H9 (cell line): ENCODE measurements around the gene UBE2L5. TPM values are rescaled to one million over a fixed set of nuclear protein-coding genes. Genes with fewer than 3 reads are reported as not detected.

Experiments used
- DNase-seq: peaks from one replicate; pipeline ENCODE4 v3.0.0-alpha.2; 2017
- H2AFZ ChIP-seq: one replicate; pipeline ENCODE4 v1.6.1; 2013; ENCODE audit warnings: mild to moderate bottlenecking, low read length, control low read depth, moderate library complexity
- H2AK5ac ChIP-seq: 2 replicates; pipeline ENCODE4 v1.6.1; 2013; ENCODE audit warnings: low read length, control low read depth, mixed read lengths; ENCODE audit not compliant: insufficient read length
- H2BK120ac ChIP-seq: one replicate; pipeline ENCODE4 v1.6.1; 2013; ENCODE audit warnings: low read depth, mild to moderate bottlenecking, low read length, control low read depth, inconsistent platforms; ENCODE audit not compliant: poor library complexity, severe bottlenecking
- H2BK12ac ChIP-seq: 2 replicates; pipeline ENCODE4 v1.6.1; 2013; ENCODE audit warnings: low read length, control low read depth, mixed read lengths, low read depth; ENCODE audit not compliant: insufficient read length
- H2BK15ac ChIP-seq: 2 replicates; pipeline ENCODE4 v1.6.1; 2013; ENCODE audit warnings: low read depth, low read length, control low read depth
- H2BK20ac ChIP-seq: one replicate; pipeline ENCODE4 v1.6.1; 2013; ENCODE audit warnings: low read depth, mild to moderate bottlenecking, low read length, control low read depth, inconsistent platforms; ENCODE audit not compliant: poor library complexity, severe bottlenecking
- H2BK5ac ChIP-seq: 2 replicates; pipeline ENCODE4 v1.6.1; 2013; ENCODE audit warnings: low read length, control low read depth, mixed read lengths; ENCODE audit not compliant: insufficient read length
- H3K14ac ChIP-seq: 2 replicates; pipeline ENCODE4 v1.6.1; 2013; ENCODE audit warnings: low read length, control low read depth; ENCODE audit not compliant: insufficient read depth
- H3K18ac ChIP-seq: 2 replicates; pipeline ENCODE4 v1.6.1; 2013; ENCODE audit warnings: low read depth, mild to moderate bottlenecking, mixed read lengths, low read length, control low read depth; ENCODE audit not compliant: insufficient read length
- H3K23ac ChIP-seq: 2 replicates; pipeline ENCODE4 v1.6.1; 2013; ENCODE audit warnings: low read length, control low read depth, mixed read lengths, low read depth; ENCODE audit not compliant: insufficient read length
- H3K23me2 ChIP-seq: 2 replicates; pipeline ENCODE4 v1.6.1; 2013; ENCODE audit warnings: low read depth, mild to moderate bottlenecking, mixed read lengths, low read length, control low read depth; ENCODE audit not compliant: insufficient read length, poor library complexity, severe bottlenecking
- H3K27ac ChIP-seq: 2 replicates; pipeline ENCODE4 v1.5.1; 2013; ENCODE audit warnings: low read length, control low read depth, mixed read lengths, low read depth; ENCODE audit not compliant: insufficient read length
- H3K27me3 ChIP-seq: 2 replicates; pipeline ENCODE4 v1.6.1; 2013; ENCODE audit warnings: low read length, control low read depth, inconsistent platforms; ENCODE audit not compliant: insufficient read depth
- H3K4ac ChIP-seq: 2 replicates; pipeline ENCODE4 v1.6.1; 2013; ENCODE audit warnings: low read depth, mild to moderate bottlenecking, control low read depth, inconsistent platforms, low read length, moderate library complexity
- H3K4me1 ChIP-seq: 2 replicates; pipeline ENCODE4 v1.6.1; 2013; ENCODE audit warnings: low read length, control low read depth, inconsistent platforms; ENCODE audit not compliant: insufficient read depth
- H3K4me2 ChIP-seq: 2 replicates; pipeline ENCODE4 v1.6.1; 2013; ENCODE audit warnings: low read length, control low read depth, mixed read lengths; ENCODE audit not compliant: insufficient read length, insufficient read depth
- H3K56ac ChIP-seq: 2 replicates; pipeline ENCODE4 v1.6.1; 2013; ENCODE audit warnings: low read depth, mild to moderate bottlenecking, mixed read lengths, low read length, control low read depth; ENCODE audit not compliant: insufficient read length
- H3K79me1 ChIP-seq: 2 replicates; pipeline ENCODE4 v1.6.1; 2013; ENCODE audit warnings: low read depth, mild to moderate bottlenecking, moderate library complexity, low read length, control low read depth, inconsistent platforms; ENCODE audit not compliant: insufficient read depth, poor library complexity, severe bottlenecking
- H3K79me2 ChIP-seq: 2 replicates; pipeline ENCODE4 v1.6.1; 2013; ENCODE audit warnings: low read length, control low read depth, inconsistent platforms; ENCODE audit not compliant: insufficient read depth
- H3K9ac ChIP-seq: 2 replicates; pipeline ENCODE4 v1.6.1; 2013; ENCODE audit warnings: low read length, control low read depth, mixed read lengths; ENCODE audit not compliant: insufficient read length; ENCODE audit errors: extremely low read depth
- H3K9me3 ChIP-seq: one replicate; pipeline ENCODE4 v1.6.1; 2013; ENCODE audit warnings: low read depth, low read length, inconsistent platforms; ENCODE audit not compliant: control insufficient read depth
- H3T11ph ChIP-seq: one replicate; pipeline ENCODE4 v1.6.1; 2013; ENCODE audit warnings: mild to moderate bottlenecking, low read length, control low read depth, inconsistent platforms
- H4K20me1 ChIP-seq: one replicate; pipeline ENCODE4 v1.6.1; 2013; ENCODE audit not compliant: control insufficient read depth, insufficient read length, insufficient read depth
- H4K5ac ChIP-seq: 2 replicates; pipeline ENCODE4 v1.6.1; 2013; ENCODE audit warnings: low read depth, mild to moderate bottlenecking, mixed read lengths, low read length, control low read depth; ENCODE audit not compliant: insufficient read length
- H4K8ac ChIP-seq: replicated peaks from 2 replicates; pipeline ENCODE4 v1.6.1; 2013; ENCODE audit warnings: low read length, control low read depth, mixed read lengths, low read depth; ENCODE audit not compliant: insufficient read length
- H4K91ac ChIP-seq: 2 replicates; pipeline ENCODE4 v1.6.1; 2013; ENCODE audit warnings: low read depth, mild to moderate bottlenecking, moderate library complexity, mixed read lengths, low read length, control low read depth; ENCODE audit not compliant: insufficient read length
- H3K27ac Mint-ChIP-seq, 3 experiments: 2 replicates in 2 of 3; 3 replicates in 1 of 3; pipeline ENCODE4 v1.8.0; 2020 to 2021; ENCODE audit warnings: mixed read lengths in 3 of 3, mild to moderate bottlenecking in 1 of 3, moderate library complexity in 1 of 3
- H3K27me3 Mint-ChIP-seq: 2 replicates; pipeline ENCODE4 v1.8.0; 2021; ENCODE audit warnings: low read depth, mild to moderate bottlenecking, moderate library complexity, mixed read lengths
- H3K36me3 Mint-ChIP-seq, 3 experiments: 2 replicates in 2 of 3; 3 replicates in 1 of 3; pipeline ENCODE4 v1.8.0; 2020 to 2021; ENCODE audit warnings: low read depth in 3 of 3, mixed read lengths in 3 of 3; ENCODE audit not compliant: insufficient read depth in 1 of 3
- H3K4me1 Mint-ChIP-seq, 2 experiments: 2 replicates each; pipeline ENCODE4 v1.8.0; 2020; ENCODE audit warnings: mixed read lengths in 2 of 2
- H3K4me3 Mint-ChIP-seq, 2 experiments: 2 replicates in 1 of 2; 3 replicates in 1 of 2; pipeline ENCODE4 v1.8.0; 2020 to 2021; ENCODE audit warnings: mild to moderate bottlenecking in 2 of 2, mixed read lengths in 2 of 2, moderate library complexity in 1 of 2
- H3K9me3 Mint-ChIP-seq, 2 experiments: 2 replicates in 1 of 2; 3 replicates in 1 of 2; pipeline ENCODE4 v1.8.0; 2020; ENCODE audit warnings: mild to moderate bottlenecking in 2 of 2, mixed read lengths in 2 of 2, moderate library complexity in 1 of 2
- CTCF ChIP-seq: fragments of 200-600 bp; sonication (generic); conservative IDR thresholded peaks from 3 replicates; pipeline ENCODE4 v1.8.0; 2021; ENCODE audit warnings: antibody characterized with exemption, mild to moderate bottlenecking
- WGBS: extraction: QIAGEN DNeasy Blood & Tissue Kit; methylation state at CpG from one replicate; pipeline ENCODE4 v1.1.7; 2013; ENCODE audit warnings: missing lambda C conversion rate, low lambda C conversion rate, mixed read lengths; ENCODE audit not compliant: insufficient read length; ENCODE audit errors: extremely low coverage; 5-methylcytosine and 5-hydroxymethylcytosine counted together
- total RNA-seq: library from RNA; stranded (reverse); gene quantifications from 2 replicates; pipeline ENCODE4 v1.2.1, GENCODE V29; 2021

The UBE2L5 gene
- total RNA-seq, 1 experiment from 2014 or later: 0.20 TPM

- H3K9me3 Mint-ChIP-seq: no peaks in the 10 kb centered on the region
Observed at GRCh38 chr13:30378191-30378590, 44.1 kb upstream of the UBE2L5 start.

More at GRCh38 chr13:30378191-30378590, 44.1 kb upstream of the UBE2L5 start:
- Histone ChIP-seq H2BK20ac (no peak overlapping the region), H3K23ac (no peak overlapping the region), H2BK15ac (no peak overlapping the region), H3K14ac (no peak overlapping the region), H2AK5ac (no peak overlapping the region), H4K20me1 (no peaks in the 10 kb centered on the region), H3K4me2 (no peak overlapping the region), H2AFZ (no peak overlapping the region), H3K4me1 (peaks cover 8% of the 10 kb centered on the region; the same call in 1 of the 2 replicates), H3K79me2 (no peaks in the 10 kb centered on the region), H3K9me3 (no peaks in the 10 kb centered on the region), H3K56ac (no peak overlapping the region), H2BK12ac (no peak overlapping the region), H3K18ac (no peak overlapping the region), H3K27me3 (no peaks in the 10 kb centered on the region), H4K8ac (no peak overlapping the region), H3K79me1 (no peaks in the 10 kb centered on the region), H2BK5ac (no peak overlapping the region), H3K27ac (no peak overlapping the region), H3K23me2 (no peaks in the 10 kb centered on the region), H4K91ac (no peak overlapping the region), H2BK120ac (no peak overlapping the region), H3K4ac (no peak overlapping the region), H3T11ph (no peak overlapping the region), H3K9ac (no peak overlapping the region), H4K5ac (no peak overlapping the region)
- TF ChIP-seq CTCF: no peak
- peaks cover 12 to 21% of the 10 kb centered on the region in 2 experiments for H3K4me1 Mint-ChIP-seq
- H3K27me3 Mint-ChIP-seq: peaks cover 1% of the 10 kb centered on the region; the same call in 1 of the 2 replicates
- no peak for DNase-seq
- WGBS: no CpG with 5 or more reads among the region's 2 CpGs
- no peak overlapping the region for H3K27ac Mint-ChIP-seq
- no peak overlapping the region for H3K4me3 Mint-ChIP-seq
- H3K36me3 Mint-ChIP-seq: no peaks in the 10 kb centered on the region
